HG02970 (cell line): Measurements from ENCODE around the gene HIVEP3.

ENCODE experiments used
- ATAC-seq: cut with Tn5 transposase; IDR thresholded peaks from one replicate; pipeline ENCODE4 v1.9.1; 2021; ENCODE audit warnings: mild to moderate bottlenecking, moderate library complexity, moderate number of reproducible peaks; ENCODE audit not compliant: unreplicated experiment, low FRiP score

The HIVEP3 gene

GRCh38 chr1:41468122-41468762, 450.5 kb downstream of the HIVEP3 start:
- ATAC-seq: no peak

DNA sequence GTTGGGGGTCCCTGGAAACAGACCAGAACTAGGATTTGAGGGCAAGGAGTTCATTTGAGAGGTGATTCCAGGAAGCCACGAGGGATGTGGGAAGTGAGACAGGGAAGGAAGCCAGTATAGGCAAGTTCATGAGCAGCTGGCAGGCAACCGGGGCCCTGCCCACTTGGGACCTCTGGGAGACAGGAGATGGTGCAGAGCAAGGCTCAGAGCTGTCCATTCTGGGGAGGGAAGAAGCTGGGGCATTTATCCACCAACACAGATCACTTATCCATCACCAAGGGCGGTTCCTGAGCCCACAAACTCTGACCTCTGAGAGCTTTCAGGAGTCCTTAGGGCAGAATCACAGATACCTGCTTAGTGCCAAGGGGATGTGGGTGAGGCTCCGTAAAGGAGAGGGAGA, 451.0 kb downstream of the HIVEP3 start:
- ATAC-seq: no peak

- ATAC-seq: no peak
Observed at GRCh38 chr1:41466146-41466545, 452.6 kb downstream of the HIVEP3 start.

DNA sequence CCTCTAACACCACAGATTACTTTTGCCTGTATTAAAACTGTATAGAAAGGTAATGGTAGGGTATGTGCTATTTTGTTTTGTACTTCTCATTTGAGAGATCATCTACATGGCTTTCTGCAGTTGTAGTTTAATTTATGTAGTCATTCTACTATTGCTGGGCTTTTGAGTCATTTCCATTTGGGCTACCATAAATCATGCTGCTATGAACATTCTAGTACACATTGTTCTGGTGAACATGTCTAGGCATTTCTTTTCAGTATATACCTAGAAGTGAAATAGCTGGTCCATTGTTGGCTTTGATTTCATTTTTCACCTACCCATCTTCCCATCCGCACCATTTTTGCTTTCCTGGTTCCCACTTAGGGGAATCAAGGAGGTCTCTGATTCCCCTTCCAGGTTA, 453.0 kb downstream of the HIVEP3 start:
- ATAC-seq: no peak

DNA sequence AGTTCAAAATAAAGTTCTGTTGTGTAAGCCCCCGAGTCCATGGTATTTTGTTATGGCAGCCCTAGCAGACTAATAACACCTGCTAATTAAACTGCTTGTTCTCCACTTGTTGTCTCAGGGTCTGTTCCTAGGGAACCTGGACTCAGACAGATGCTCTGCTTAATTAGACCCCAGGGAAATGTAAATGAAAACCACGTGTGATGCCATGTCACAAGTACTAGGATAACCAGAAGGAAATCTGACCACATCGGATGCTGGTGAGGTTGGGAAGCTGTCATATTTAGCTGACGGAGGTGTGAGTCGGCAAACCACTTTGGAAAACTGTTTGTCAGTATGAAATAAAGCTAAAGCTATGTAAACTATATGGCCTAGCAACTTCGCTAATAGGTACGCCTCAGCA, 453.8 kb downstream of the HIVEP3 start:
- ATAC-seq: no peak

- no peak for ATAC-seq
Observed at GRCh38 chr1:41463516-41463915, 455.2 kb downstream of the HIVEP3 start.

DNA sequence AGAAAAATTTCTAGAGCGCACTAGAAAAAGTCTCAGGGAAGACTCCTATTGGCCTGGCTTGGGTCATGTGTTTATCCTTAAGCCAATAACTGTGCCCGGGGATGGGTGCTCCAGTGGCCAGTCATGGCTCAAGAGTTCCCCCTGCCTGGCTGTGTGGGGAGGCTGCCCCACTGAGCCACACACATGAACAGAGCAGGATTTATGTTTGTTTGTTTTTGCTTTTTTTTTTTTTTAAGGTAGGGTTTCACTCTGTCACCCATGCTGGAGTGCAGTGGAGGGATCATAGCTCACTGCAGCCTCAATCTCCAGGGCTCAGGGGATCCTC, 456.1 kb downstream of the HIVEP3 start:
- ATAC-seq: no peak

- ATAC-seq: no peak
Observed at GRCh38 chr1:41461790-41462679, 456.7 kb downstream of the HIVEP3 start.

GRCh38 chr1:41456847-41457540, 461.7 kb downstream of the HIVEP3 start:
- ATAC-seq: no peak
